ENCODE results near the gene CAPZB.

GRCh38 chr1:19412654-19413053 is 72.7 kb downstream of the CAPZB start:
- TF ChIP-seq POLR2A (IDR thresholded peaks at IDR 0.05; ENCODE audit: low read depth, low read length) (no peak), TAF1 (IDR thresholded peaks at IDR 0.05; ENCODE audit: low read depth, low read length) (no peak), POLR2AphosphoS5 (IDR thresholded peaks at IDR 0.05; ENCODE audit: low read depth, low read length) (no peak)
